ENCODE data around the gene ICAM5. TPM values are rescaled to one million over a fixed set of nuclear protein-coding genes. Genes with fewer than 3 reads are reported as not detected.

Gene ICAM5
- total RNA-seq, 1 experiment from 2014 or later = 1.6 TPM

DNA sequence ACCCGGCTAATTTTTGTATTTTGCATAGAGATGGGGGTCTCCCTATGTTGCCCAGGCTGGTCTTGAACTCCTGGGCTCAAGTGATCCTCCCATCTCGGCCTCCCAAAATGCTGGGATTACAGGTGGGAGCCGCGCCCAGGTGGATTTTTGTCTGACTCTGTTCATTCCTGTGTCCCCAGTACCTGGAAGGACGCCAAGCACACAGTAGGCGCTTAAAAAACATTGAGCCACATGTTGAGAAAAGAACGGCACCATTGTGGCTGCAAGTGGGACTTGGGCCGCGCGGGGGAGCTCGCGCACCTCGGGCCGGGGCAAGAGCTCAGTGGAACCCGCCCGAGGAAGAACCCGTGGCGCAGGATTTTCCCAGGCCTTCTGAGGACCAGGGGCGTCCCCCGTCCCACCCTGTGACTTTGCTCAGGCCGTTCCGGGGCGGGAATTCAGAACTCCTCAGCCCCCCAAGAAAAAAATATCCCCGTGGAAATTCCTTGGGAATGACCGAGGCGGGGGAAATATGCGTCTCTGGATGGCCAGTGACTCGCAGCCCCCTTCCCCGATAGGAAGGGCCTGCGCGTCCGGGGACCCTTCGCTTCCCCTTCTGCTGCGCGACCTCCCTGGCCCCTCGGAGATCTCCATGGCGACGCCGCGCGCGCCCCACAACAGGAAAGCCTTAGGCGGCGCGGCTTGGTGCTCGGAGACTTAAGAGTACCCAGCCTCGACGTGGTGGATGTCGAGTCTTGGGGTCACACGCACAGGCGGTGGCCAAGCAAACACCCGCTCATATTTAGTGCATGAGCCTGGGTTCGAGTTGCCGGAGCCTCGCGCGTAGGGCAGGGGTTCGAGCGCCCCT is 20.2 kb upstream of the ICAM5 start:
- no peak overlapping the region for H3T11ph ChIP-seq (ENCODE audit: low read length)
- Mint-ChIP-seq H3K27ac (no peak overlapping the region; a peak in 1 of 7 replicates), H3K4me1 (0 out of 4 replicates have a peak, but pooled peaks cover 0 to 6% of the 10 kb centered on the region in 2 experiments), H3K9me3 (no peaks in the 10 kb centered on the region), H3K27me3 (ENCODE audit: low read depth) (peaks cover 70% of the 10 kb centered on the region), H3K36me3 (ENCODE audit: insufficient read depth in 1 of 3, low read depth in 3 of 3) (no peaks in the 10 kb centered on the region; a peak in 1 of 7 replicates), H3K4me3 (peak overlapping the region; percentile 52 to 74)
- no peaks in the 10 kb centered on the region for H3K79me2 ChIP-seq (ENCODE audit: insufficient read depth, low read length)
- no peak overlapping the region for H3K23ac ChIP-seq (ENCODE audit: insufficient read length, low read depth, low read length)
- H4K8ac ChIP-seq (replicated peaks; ENCODE audit: insufficient read length, low read depth, low read length) = no peak overlapping the region
- no peak overlapping the region for H3K14ac ChIP-seq (ENCODE audit: insufficient read depth, low read length)
- no peak overlapping the region for H3K56ac ChIP-seq (ENCODE audit: insufficient read length, low read depth, low read length)
- no peak overlapping the region for H2BK120ac ChIP-seq (ENCODE audit: low read depth, low read length, poor library complexity, severe bottlenecking)
- H3K9me3 ChIP-seq (ENCODE audit: control insufficient read depth, low read depth, low read length) = no peaks in the 10 kb centered on the region
- no peaks in the 10 kb centered on the region for H4K20me1 ChIP-seq (ENCODE audit: control insufficient read depth, insufficient read depth, insufficient read length)
- H2BK15ac ChIP-seq (ENCODE audit: low read depth, low read length) = no peak overlapping the region
- H3K27ac ChIP-seq (ENCODE audit: insufficient read length, low read depth, low read length) = no peak overlapping the region
- no peak overlapping the region for H2BK12ac ChIP-seq (ENCODE audit: insufficient read length, low read depth, low read length)
- DNase-seq = peak; percentile 86
- peaks cover 6% of the 10 kb centered on the region for H3K23me2 ChIP-seq (ENCODE audit: insufficient read length, low read depth, low read length, poor library complexity, severe bottlenecking)
- H3K27me3 ChIP-seq (ENCODE audit: insufficient read depth, low read length) = peaks cover 9% of the 10 kb centered on the region; the same call in 1 of the 2 replicates
- H2BK20ac ChIP-seq (ENCODE audit: low read depth, low read length, poor library complexity, severe bottlenecking) = no peak overlapping the region
- no peak overlapping the region for H3K9ac ChIP-seq (ENCODE audit: extremely low read depth, insufficient read length, low read length)
- TF ChIP-seq CTCF (conservative IDR thresholded peaks at IDR 0.05) = peak; percentile 96
- H3K4me2 ChIP-seq (ENCODE audit: insufficient read depth, insufficient read length, low read length) = peak overlapping the region; percentile 64
- H3K18ac ChIP-seq (ENCODE audit: insufficient read length, low read depth, low read length) = peak overlapping the region; percentile 1
- no peak overlapping the region for H2BK5ac ChIP-seq (ENCODE audit: insufficient read length, low read length)
- no peak overlapping the region for H2AK5ac ChIP-seq (ENCODE audit: insufficient read length, low read length)
- no peaks in the 10 kb centered on the region for H3K4me1 ChIP-seq (ENCODE audit: insufficient read depth, low read length)
- H4K5ac ChIP-seq (ENCODE audit: insufficient read length, low read depth, low read length) = no peak overlapping the region
- no peak overlapping the region for H2AFZ ChIP-seq (ENCODE audit: low read length)
- H3K79me1 ChIP-seq (ENCODE audit: insufficient read depth, low read depth, low read length, poor library complexity, severe bottlenecking) = no peaks in the 10 kb centered on the region
- no peak overlapping the region for H3K4ac ChIP-seq (ENCODE audit: low read depth, low read length)
- no CpG with 5 or more reads among the region's 59 CpGs for WGBS (ENCODE audit: extremely low coverage, insufficient read length, low lambda C conversion rate)
- H4K91ac ChIP-seq (ENCODE audit: insufficient read length, low read depth, low read length) = no peak overlapping the region
